HepG2 (cell line): ENCODE measurements around the gene FRMD1. TPM values are rescaled to one million over a fixed set of nuclear protein-coding genes. Genes with fewer than 3 reads are reported as not detected.

Experiments
- ATAC-seq: fragments of 200-7000 bp; cut with Tn5 transposase; 3 replicates; pipeline ENCODE4 v1.9.1; 2020; ENCODE audit warnings: mild to moderate bottlenecking, moderate library complexity
- BruUV-seq: library from RNA; stranded (reverse); fragments of 400-500 nt; replicated peaks from 2 replicates; lab custom pipeline; 2021; lab: Mats Ljungman, UMichigan
- CTCF ChIA-PET: fragments of 300-600 bp; formaldehyde crosslinking; extraction: SDS; loops from one replicate; lab custom pipeline; 2021; ENCODE audit warnings: low total read pairs, inconsistent platforms, low intra/inter-chr PET ratio; lab: Yijun Ruan, JAX
- POLR2A ChIA-PET: fragments of 350-600 bp; sonication (Branson Sonifier 250); formaldehyde crosslinking; loops from one replicate; lab custom pipeline; 2020; ENCODE audit warnings: antibody characterized with exemption, inconsistent platforms; lab: Yijun Ruan, JAX
- DNase-seq: peaks from one replicate; pipeline ENCODE4 v3.0.0-alpha.2; 2015; ENCODE audit warnings: low spot score
- FAIRE-seq: peaks from 3 replicates; lab custom pipeline; 2011; peaks lifted over from hg19 to GRCh38; lab: Jason Lieb, UNC
- H2AFZ ChIP-seq: one replicate; pipeline ENCODE4 v1.6.1; 2011; ENCODE audit warnings: low read length, inconsistent platforms
- H3K27ac ChIP-seq: fragments of 300-600 bp; 3 replicates; pipeline ENCODE4 v1.8.0; 2011; ENCODE audit warnings: mixed run types, mild to moderate bottlenecking, mixed read lengths, low read length, inconsistent platforms; ENCODE audit not compliant: insufficient read depth; ENCODE audit errors: extremely low read length
- H3K27me3 ChIP-seq, 2 experiments: fragments of 200-600 bp in 1 of 2; 2 replicates in 1 of 2; 3 replicates in 1 of 2; pipeline versions ENCODE4 v1.6.0 to v1.8.0; 2011; ENCODE audit warnings: low read length in 2 of 2, mild to moderate bottlenecking in 2 of 2, moderate library complexity in 2 of 2, inconsistent platforms in 1 of 2; ENCODE audit not compliant: insufficient read depth in 2 of 2, control insufficient read depth in 1 of 2
- H3K36me3 ChIP-seq, 2 experiments: fragments of 200-600 bp in 1 of 2; replicated peaks in 1 of 2; 2 replicates in 1 of 2; 3 replicates in 1 of 2; pipeline versions ENCODE4 v1.5.1 to v1.8.0; 2011; ENCODE audit warnings: low read length in 2 of 2, inconsistent platforms in 1 of 2; ENCODE audit not compliant: insufficient read depth in 2 of 2, control insufficient read depth in 1 of 2
- H3K4me1 ChIP-seq: 2 replicates; pipeline ENCODE4 v1.5.1; 2012; ENCODE audit warnings: low read length, inconsistent platforms; ENCODE audit not compliant: insufficient read depth
- H3K4me2 ChIP-seq: 2 replicates; pipeline ENCODE4 v1.6.0; 2011; ENCODE audit warnings: low read depth, low read length, inconsistent platforms
- H3K4me3 ChIP-seq, 3 experiments: fragments of 200-600 bp in 1 of 3; sonication (generic), shearing (Covaris generic) in 1 of 3; replicated peaks in 1 of 3; 2 replicates each; pipeline ENCODE4 v1.5.1; 2011 to 2016; ENCODE audit warnings: low read length in 3 of 3, inconsistent platforms in 2 of 3, low read depth in 2 of 3, mild to moderate bottlenecking in 2 of 3, control low read depth in 1 of 3, mixed read lengths in 1 of 3; ENCODE audit not compliant: insufficient read depth in 1 of 3
- H3K79me2 ChIP-seq: one replicate; pipeline ENCODE4 v1.6.1; 2011; ENCODE audit warnings: low read length, inconsistent platforms; ENCODE audit not compliant: insufficient read depth
- H3K9ac ChIP-seq: 2 replicates; pipeline ENCODE4 v1.6.0; 2011; ENCODE audit warnings: mild to moderate bottlenecking, low read depth, low read length, inconsistent platforms; ENCODE audit not compliant: insufficient read depth
- H3K9me3 ChIP-seq: 2 replicates; pipeline ENCODE4 v1.5.1; 2012; ENCODE audit warnings: mild to moderate bottlenecking, low read length
- H4K20me1 ChIP-seq: 2 replicates; pipeline ENCODE4 v1.6.0; 2011; ENCODE audit warnings: inconsistent platforms, mild to moderate bottlenecking, low read length, moderate library complexity; ENCODE audit not compliant: insufficient read depth
- MAFG ChIP-seq: sonication (generic); formaldehyde crosslinking; IDR thresholded peaks from 2 replicates; pipeline ENCODE4 v1.5.1; 2020; ENCODE audit warnings: mild to moderate bottlenecking, missing genetic modification reagents
- MED8 ChIP-seq: sonication (generic); formaldehyde crosslinking; IDR thresholded peaks from 2 replicates; pipeline ENCODE4 v1.8.1; 2023; ENCODE audit warnings: mild to moderate bottlenecking, missing genetic modification reagents; ENCODE audit not compliant: insufficient replicate concordance
- MYPOP ChIP-seq: sonication (generic); formaldehyde crosslinking; IDR thresholded peaks from 2 replicates; pipeline ENCODE4 v1.8.1; 2023; ENCODE audit warnings: mild to moderate bottlenecking, moderate library complexity, missing genetic modification reagents
- ZFP36 ChIP-seq: fragments of 150-350 bp; IDR thresholded peaks from 2 replicates; pipeline ENCODE4 v1.6.1; 2018; ENCODE audit warnings: borderline replicate concordance, low read length, low read depth; ENCODE audit not compliant: partially characterized antibody
- WGBS: methylation state at CpG from one replicate; pipeline ENCODE4 v1.1.6; 2017; ENCODE audit warnings: low lambda C conversion rate; 5-methylcytosine and 5-hydroxymethylcytosine counted together
- in situ Hi-C: cut with HindIII; loops from 2 replicates; pipeline ENCODE4 v1.10.0; 2017; ENCODE audit warnings: low pct_unique_long_range_greater_than_20kb; ENCODE audit not compliant: extremely low pct_ligation_motif_present
- intact Hi-C: fragments of 100-400 bp; cut with micrococcal nuclease; formaldehyde crosslinking; loops from one replicate; pipeline ENCODE4 v1.10.0; 2022; ENCODE audit not compliant: unreplicated experiment
- polyA plus RNA-seq, 8 experiments: library from polyadenylated mRNA; depleted of rRNA in 3 of 8; stranded (reverse) in 7 of 8; unstranded in 1 of 8; fragments of >200 nt; fragmentation: Illumina TruSeq in 4 of 8; extraction: Trizol in 4 of 8; gene quantifications; 2 replicates each; pipeline versions ENCODE4 v1.2.1 to v1.2.3, GENCODE V29; 2011 to 2016; ENCODE audit warnings: low read depth in 4 of 8, missing spikeins in 1 of 8, mixed read lengths in 1 of 8; ENCODE audit not compliant: insufficient read depth in 1 of 8
- total RNA-seq, 5 experiments: library from RNA; depleted of rRNA; stranded (reverse); fragments of >200 nt; fragmentation: Illumina TruSeq; extraction: Trizol; gene quantifications; 2 replicates each; pipeline ENCODE4 v1.2.3, GENCODE V29; 2016; ENCODE audit warnings: low read depth in 1 of 5

Gene FRMD1
- total and polyA plus RNA-seq, 2 of the 13 experiments (the other 11 are each of a cell fraction or from before 2014, with no cell fraction given) = 0.01 TPM; not detected in 1

- BruUV-seq = no TSS peak
- Histone ChIP-seq H3K9me3 (no peaks in the 10 kb centered on the region), H3K36me3 (no peaks in the 10 kb centered on the region)
- TF ChIP-seq MED8 (CRISPR knock-in tag) (no peak), ZFP36 (no peak), MAFG (CRISPR knock-in tag) (no peak)
- TF ChIP-seq, all 625 proteins: peak for 0
- H3K4me3 ChIP-seq = no peak overlapping the region
- H3K4me2 ChIP-seq = no peak overlapping the region
- ATAC-seq = peak; percentile 15; the same call in 1 of the 3 replicates
- H2AFZ ChIP-seq = no peak overlapping the region
- no peak overlapping the region for H3K27ac ChIP-seq
- peaks cover 14 to 79% of the 10 kb centered on the region in 2 experiments for H3K27me3 ChIP-seq
- in situ Hi-C loops = no loop called here
- peaks cover 19% of the 10 kb centered on the region for H3K4me1 ChIP-seq
- 35% methylated on average over 15 of the region's 15 CpGs for WGBS
- H3K79me2 ChIP-seq = no peaks in the 10 kb centered on the region
- no peak for FAIRE-seq
- no peaks in the 10 kb centered on the region; the same call in 1 of the 2 replicates for H4K20me1 ChIP-seq
- DNase-seq = no peak
- ChIA-PET POLR2A (no interaction called here), CTCF (no interaction called here)
- intact Hi-C loops = no loop called here
- no peak overlapping the region for H3K9ac ChIP-seq
Observed at GRCh38 chr6:168041928-168042327, 37.1 kb downstream of the FRMD1 start.

- Histone ChIP-seq H3K9ac (no peak overlapping the region), H3K9me3 (no peaks in the 10 kb centered on the region), H3K4me2 (no peak overlapping the region), H3K4me3 (no peak overlapping the region), H3K27me3 (peaks cover 12 to 82% of the 10 kb centered on the region in 2 experiments), H4K20me1 (no peaks in the 10 kb centered on the region; the same call in 1 of the 2 replicates), H3K4me1 (peaks cover 25% of the 10 kb centered on the region), H3K27ac (no peak overlapping the region), H2AFZ (no peak overlapping the region), H3K36me3 (no peaks in the 10 kb centered on the region), H3K79me2 (no peaks in the 10 kb centered on the region)
- DNase-seq (no peak), ATAC-seq (no peak), FAIRE-seq (no peak)
- WGBS = 55% methylated on average over 10 of the region's 15 CpGs
- no peak for TF ChIP-seq MYPOP (CRISPR knock-in tag)
- no TSS peak for BruUV-seq
- POLR2A ChIA-PET = no interaction called here
- CTCF ChIA-PET = no interaction called here
- in situ Hi-C loops (no loop called here), intact Hi-C loops (no loop called here)
Observed at GRCh38 chr6:168040856-168041496, 38.0 kb downstream of the FRMD1 start.
